HepG2 (cell line): ENCODE results near the gene TXNIP. TPM values are rescaled to one million over a fixed set of nuclear protein-coding genes. Genes with fewer than 3 reads are reported as not detected.

Experiments
- CENPT ChIP-seq: sonication (generic); formaldehyde crosslinking; IDR thresholded peaks from 2 replicates; pipeline ENCODE4 v1.8.0; 2022; ENCODE audit warnings: low read depth, mild to moderate bottlenecking, moderate library complexity, missing genetic modification reagents
- HMG20B ChIP-seq: conservative IDR thresholded peaks from 2 replicates; pipeline ENCODE4 v1.6.1; 2016; ENCODE audit warnings: missing genetic modification reagents, missing compliant biosample characterization
- HNRNPL ChIP-seq: fragments of 200-400 bp; formaldehyde crosslinking; IDR thresholded peaks from 2 replicates; pipeline ENCODE4 v1.6.1; 2017; ENCODE audit warnings: mild to moderate bottlenecking, low read depth, low read length
- MED1 ChIP-seq: sonication (generic); formaldehyde crosslinking; IDR thresholded peaks from 2 replicates; pipeline ENCODE4 v1.4.0; 2020; ENCODE audit warnings: missing genetic modification reagents
- NRL ChIP-seq: sonication (generic); formaldehyde crosslinking; IDR thresholded peaks from 2 replicates; pipeline ENCODE4 v1.5.0; 2020; ENCODE audit warnings: missing genetic modification reagents, mild to moderate bottlenecking, moderate library complexity, borderline replicate concordance
- POLR2A ChIP-seq, 2 experiments: IDR thresholded peaks; 2 replicates each; pipeline ENCODE4 v1.6.1; 2011; ENCODE audit warnings: low read depth in 2 of 2, low read length in 2 of 2, mild to moderate bottlenecking in 1 of 2, moderate library complexity in 1 of 2; ENCODE audit not compliant: insufficient read depth in 1 of 2
- SALL1 ChIP-seq: sonication (generic); formaldehyde crosslinking; IDR thresholded peaks from 2 replicates; pipeline ENCODE4 v1.8.0; 2022; ENCODE audit warnings: mild to moderate bottlenecking, missing genetic modification reagents
- TRIM24 ChIP-seq: sonication (generic); formaldehyde crosslinking; IDR thresholded peaks from 2 replicates; pipeline ENCODE4 v1.8.0; 2022; ENCODE audit warnings: mild to moderate bottlenecking, missing genetic modification reagents
- ZBTB43 ChIP-seq: sonication (generic); formaldehyde crosslinking; conservative IDR thresholded peaks from 2 replicates; pipeline ENCODE4 v1.4.0; 2020; ENCODE audit warnings: missing genetic modification reagents
- ZBTB7A ChIP-seq: sonication (generic); formaldehyde crosslinking; IDR thresholded peaks from 2 replicates; pipeline ENCODE4 v1.8.0; 2022; ENCODE audit warnings: mild to moderate bottlenecking, missing genetic modification reagents
- ZMAT3 ChIP-seq: sonication (generic); formaldehyde crosslinking; conservative IDR thresholded peaks from 2 replicates; pipeline ENCODE4 v1.7.0; 2021; ENCODE audit warnings: missing genetic modification reagents
- ZNF18 ChIP-seq: sonication (generic); formaldehyde crosslinking; IDR thresholded peaks from 2 replicates; pipeline ENCODE4 v1.8.0; 2022; ENCODE audit warnings: mild to moderate bottlenecking, missing genetic modification reagents; ENCODE audit not compliant: insufficient replicate concordance
- ZNF282 ChIP-seq: fragments of 450-650 bp; IDR thresholded peaks from 2 replicates; pipeline ENCODE4 v1.6.1; 2018; ENCODE audit not compliant: partially characterized antibody
- ZNF343 ChIP-seq: sonication (generic); formaldehyde crosslinking; IDR thresholded peaks from 2 replicates; pipeline ENCODE4 v1.4.0; 2020; ENCODE audit warnings: mild to moderate bottlenecking, missing genetic modification reagents
- ZNF350 ChIP-seq: sonication (generic); formaldehyde crosslinking; IDR thresholded peaks from 2 replicates; pipeline ENCODE4 v1.4.0; 2020; ENCODE audit warnings: mild to moderate bottlenecking, low read depth, missing genetic modification reagents, borderline replicate concordance
- ZNF362 ChIP-seq: sonication (generic); formaldehyde crosslinking; IDR thresholded peaks from 2 replicates; pipeline ENCODE4 v1.4.0; 2020; ENCODE audit warnings: missing genetic modification reagents, mild to moderate bottlenecking, borderline replicate concordance
- ZNF430 ChIP-seq: sonication (generic); formaldehyde crosslinking; IDR thresholded peaks from 2 replicates; pipeline ENCODE4 v1.9.0; 2021; ENCODE audit warnings: mild to moderate bottlenecking, missing genetic modification reagents
- ZNF629 ChIP-seq: sonication (generic); formaldehyde crosslinking; conservative IDR thresholded peaks from 2 replicates; pipeline ENCODE4 v1.5.0; 2020; ENCODE audit warnings: missing genetic modification reagents
- ZNF841 ChIP-seq: sonication (generic); formaldehyde crosslinking; IDR thresholded peaks from 2 replicates; pipeline ENCODE4 v1.8.1; 2023; ENCODE audit warnings: missing genetic modification reagents, borderline replicate concordance
- polyA plus RNA-seq, 8 experiments: library from polyadenylated mRNA; depleted of rRNA in 3 of 8; stranded (reverse) in 7 of 8; unstranded in 1 of 8; fragments of >200 nt; fragmentation: Illumina TruSeq in 4 of 8; extraction: Trizol in 4 of 8; gene quantifications; 2 replicates each; pipeline versions ENCODE4 v1.2.1 to v1.2.3, GENCODE V29; 2011 to 2016; ENCODE audit warnings: low read depth in 4 of 8, missing spikeins in 1 of 8, mixed read lengths in 1 of 8; ENCODE audit not compliant: insufficient read depth in 1 of 8
- total RNA-seq, 5 experiments: library from RNA; depleted of rRNA; stranded (reverse); fragments of >200 nt; fragmentation: Illumina TruSeq; extraction: Trizol; gene quantifications; 2 replicates each; pipeline ENCODE4 v1.2.3, GENCODE V29; 2016; ENCODE audit warnings: low read depth in 1 of 5
- TF ChIP-seq, protein P1 (sequence below): sonication (generic); formaldehyde crosslinking; IDR thresholded peaks from 2 replicates; pipeline ENCODE4 v1.4.0; 2020; ENCODE audit warnings: missing genetic modification reagents

The TXNIP gene
- total and polyA plus RNA-seq, 2 of the 13 experiments (the other 11 are each of a cell fraction or from before 2014, with no cell fraction given) = 24.4 to 237 TPM

DNA sequence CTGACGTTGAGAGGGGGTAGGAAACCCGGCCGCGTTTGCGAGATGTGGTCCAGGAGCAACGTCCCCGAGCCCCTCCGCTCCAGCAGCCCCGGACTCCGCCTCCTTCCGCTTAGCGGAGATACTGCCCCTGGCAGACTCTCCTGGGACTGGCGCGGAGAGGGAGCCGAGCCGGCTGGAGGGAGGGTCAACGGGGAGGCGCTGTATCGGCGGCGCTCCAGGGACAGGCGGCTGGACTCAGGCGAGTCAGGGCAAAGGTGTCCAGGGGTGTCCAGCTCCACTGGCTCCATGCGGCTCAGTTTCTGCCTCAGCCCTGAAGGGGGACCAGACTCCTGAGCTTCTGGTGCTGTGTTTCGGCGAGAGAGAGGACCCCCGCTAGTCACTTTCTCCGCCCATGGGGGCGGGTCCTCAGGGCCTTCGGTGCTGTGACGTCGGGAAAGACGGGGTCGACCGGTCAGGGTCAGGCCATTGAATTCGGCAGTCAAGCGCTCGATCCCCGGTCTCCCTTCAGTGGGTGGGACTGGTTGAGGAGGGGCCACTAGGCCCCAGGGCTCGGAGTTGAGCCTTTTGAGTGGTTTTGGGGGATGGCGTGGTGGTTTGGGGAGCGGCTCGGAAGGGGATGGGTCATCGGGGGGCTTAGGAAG is 35.8 kb downstream of the TXNIP start (continued):
- peak; percentile 53 for TF ChIP-seq ZNF18
- peak; percentile 49; the same call in 1 of the 2 replicates for TF ChIP-seq SALL1 (CRISPR knock-in tag)
- TF ChIP-seq ZNF343 (CRISPR knock-in tag) = no peak; the same call in 1 of the 2 replicates
- TF ChIP-seq ZNF629 (CRISPR knock-in tag) = no peak
- no peak for TF ChIP-seq ZBTB43 (CRISPR knock-in tag)
- peak; percentile 40 to 61; a peak in 2 of 4 replicates for TF ChIP-seq POLR2A (IDR thresholded peaks at IDR 0.05; ENCODE audit: insufficient read depth in 1 of 2, low read depth in 2 of 2, low read length in 2 of 2)
- TF ChIP-seq ZMAT3 (CRISPR knock-in tag) = 0 out of 2 replicates have a peak, but pooled peaks have one; percentile 60
- TF ChIP-seq ZNF350 (CRISPR knock-in tag) = no peak; the same call in 1 of the 2 replicates
- TF ChIP-seq ZBTB7A (CRISPR knock-in tag) = 0 out of 2 replicates have a peak, but pooled peaks have one; percentile 74
- TF ChIP-seq HMG20B = no peak
- TF ChIP-seq NRL (CRISPR knock-in tag) = peak; percentile 79
- TF ChIP-seq ZNF430 (CRISPR knock-in tag) = peak; percentile 68; the same call in 1 of the 2 replicates
- TF ChIP-seq ZNF362 (CRISPR knock-in tag) = no peak
- TF ChIP-seq, protein P1, sequence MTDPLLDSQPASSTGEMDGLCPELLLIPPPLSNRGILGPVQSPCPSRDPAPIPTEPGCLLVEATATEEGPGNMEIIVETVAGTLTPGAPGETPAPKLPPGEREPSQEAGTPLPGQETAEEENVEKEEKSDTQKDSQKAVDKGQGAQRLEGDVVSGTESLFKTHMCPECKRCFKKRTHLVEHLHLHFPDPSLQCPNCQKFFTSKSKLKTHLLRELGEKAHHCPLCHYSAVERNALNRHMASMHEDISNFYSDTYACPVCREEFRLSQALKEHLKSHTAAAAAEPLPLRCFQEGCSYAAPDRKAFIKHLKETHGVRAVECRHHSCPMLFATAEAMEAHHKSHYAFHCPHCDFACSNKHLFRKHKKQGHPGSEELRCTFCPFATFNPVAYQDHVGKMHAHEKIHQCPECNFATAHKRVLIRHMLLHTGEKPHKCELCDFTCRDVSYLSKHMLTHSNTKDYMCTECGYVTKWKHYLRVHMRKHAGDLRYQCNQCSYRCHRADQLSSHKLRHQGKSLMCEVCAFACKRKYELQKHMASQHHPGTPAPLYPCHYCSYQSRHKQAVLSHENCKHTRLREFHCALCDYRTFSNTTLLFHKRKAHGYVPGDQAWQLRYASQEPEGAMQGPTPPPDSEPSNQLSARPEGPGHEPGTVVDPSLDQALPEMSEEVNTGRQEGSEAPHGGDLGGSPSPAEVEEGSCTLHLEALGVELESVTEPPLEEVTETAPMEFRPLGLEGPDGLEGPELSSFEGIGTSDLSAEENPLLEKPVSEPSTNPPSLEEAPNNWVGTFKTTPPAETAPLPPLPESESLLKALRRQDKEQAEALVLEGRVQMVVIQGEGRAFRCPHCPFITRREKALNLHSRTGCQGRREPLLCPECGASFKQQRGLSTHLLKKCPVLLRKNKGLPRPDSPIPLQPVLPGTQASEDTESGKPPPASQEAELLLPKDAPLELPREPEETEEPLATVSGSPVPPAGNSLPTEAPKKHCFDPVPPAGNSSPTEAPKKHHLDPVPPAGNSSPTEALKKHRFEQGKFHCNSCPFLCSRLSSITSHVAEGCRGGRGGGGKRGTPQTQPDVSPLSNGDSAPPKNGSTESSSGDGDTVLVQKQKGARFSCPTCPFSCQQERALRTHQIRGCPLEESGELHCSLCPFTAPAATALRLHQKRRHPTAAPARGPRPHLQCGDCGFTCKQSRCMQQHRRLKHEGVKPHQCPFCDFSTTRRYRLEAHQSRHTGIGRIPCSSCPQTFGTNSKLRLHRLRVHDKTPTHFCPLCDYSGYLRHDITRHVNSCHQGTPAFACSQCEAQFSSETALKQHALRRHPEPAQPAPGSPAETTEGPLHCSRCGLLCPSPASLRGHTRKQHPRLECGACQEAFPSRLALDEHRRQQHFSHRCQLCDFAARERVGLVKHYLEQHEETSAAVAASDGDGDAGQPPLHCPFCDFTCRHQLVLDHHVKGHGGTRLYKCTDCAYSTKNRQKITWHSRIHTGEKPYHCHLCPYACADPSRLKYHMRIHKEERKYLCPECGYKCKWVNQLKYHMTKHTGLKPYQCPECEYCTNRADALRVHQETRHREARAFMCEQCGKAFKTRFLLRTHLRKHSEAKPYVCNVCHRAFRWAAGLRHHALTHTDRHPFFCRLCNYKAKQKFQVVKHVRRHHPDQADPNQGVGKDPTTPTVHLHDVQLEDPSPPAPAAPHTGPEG (CRISPR knock-in tag) = no peak
- TF ChIP-seq ZNF282 = no peak
- no peak for TF ChIP-seq CENPT
- TF ChIP-seq ZNF841 (CRISPR knock-in tag) = no peak
- no peak for TF ChIP-seq TRIM24 (CRISPR knock-in tag)
- no peak for TF ChIP-seq MED1 (CRISPR knock-in tag)
- no peak for TF ChIP-seq HNRNPL
